ENCODE measurements around the gene SNRPA1. TPM values are rescaled to one million over a fixed set of nuclear protein-coding genes. Genes with fewer than 3 reads are reported as not detected.
A peak's percentile ranks its signal among the peaks of the same experiment; 100 is the strongest.
"Not testable (repeated sequence)": the region's sequence is repeated elsewhere in the genome, so short reads cannot be mapped to it uniquely, and the experiment has no call there.

The SNRPA1 gene
- polyA plus RNA-seq (ENCODE audit: insufficient read length in 3 of 3): 10 to 100 TPM; 57.3 to 63.6 (median 61.5) TPM

- peak; percentile 72 to 91 (median 85) for DNase-seq (ENCODE audit: low read depth in 3 of 3, low spot score in 2 of 3)
Observed at GRCh38 chr15:101294731-101295606, at the start of gene SNRPA1. TSS of gene SNRPA1 (minus strand) at chr15:101295248. CDS start at chr15:101295178, 70 bp downstream.

GRCh38 chr15:101342056-101342455 is 47.0 kb upstream of the SNRPA1 start:
- DNase-seq (ENCODE audit: low read depth in 3 of 3, low spot score in 2 of 3): no peak

- no peak for DNase-seq (ENCODE audit: low read depth in 3 of 3, low spot score in 2 of 3)
Observed at GRCh38 chr15:101338502-101339057, 43.5 kb upstream of the SNRPA1 start.

- DNase-seq (ENCODE audit: low read depth in 3 of 3, low spot score in 2 of 3): no peak
Observed at GRCh38 chr15:101337976-101338375, 42.9 kb upstream of the SNRPA1 start.

- DNase-seq (ENCODE audit: low read depth in 3 of 3, low spot score in 2 of 3): not testable (repeated sequence)
Observed at GRCh38 chr15:101333907-101334789, 39.1 kb upstream of the SNRPA1 start.

GRCh38 chr15:101332061-101332467 is 37.0 kb upstream of the SNRPA1 start:
- no peak for DNase-seq (ENCODE audit: low read depth in 3 of 3, low spot score in 2 of 3)

GRCh38 chr15:101329867-101330380 is 34.9 kb upstream of the SNRPA1 start:
- no peak for DNase-seq (ENCODE audit: low read depth in 3 of 3, low spot score in 2 of 3)

GRCh38 chr15:101329309-101329863 is 34.3 kb upstream of the SNRPA1 start:
- no peak for DNase-seq (ENCODE audit: low read depth in 3 of 3, low spot score in 2 of 3)

- DNase-seq (ENCODE audit: low read depth in 3 of 3, low spot score in 2 of 3): no peak
Observed at GRCh38 chr15:101328001-101328400, 33.0 kb upstream of the SNRPA1 start.

- no peak for DNase-seq (ENCODE audit: low read depth in 3 of 3, low spot score in 2 of 3)
Observed at GRCh38 chr15:101327147-101327740, 32.2 kb upstream of the SNRPA1 start.

- DNase-seq (ENCODE audit: low read depth in 3 of 3, low spot score in 2 of 3): no peak
Observed at GRCh38 chr15:101326462-101327146, 31.6 kb upstream of the SNRPA1 start.

GRCh38 chr15:101326026-101326315 is 30.9 kb upstream of the SNRPA1 start:
- DNase-seq (ENCODE audit: low read depth in 3 of 3, low spot score in 2 of 3): no peak

- no peak for DNase-seq (ENCODE audit: low read depth in 3 of 3, low spot score in 2 of 3)
Observed at GRCh38 chr15:101325263-101326025, 30.4 kb upstream of the SNRPA1 start.

GRCh38 chr15:101324524-101325177 is 29.6 kb upstream of the SNRPA1 start:
- DNase-seq (ENCODE audit: low read depth in 3 of 3, low spot score in 2 of 3): no peak

- DNase-seq (ENCODE audit: low read depth in 3 of 3, low spot score in 2 of 3): no peak
Observed at GRCh38 chr15:101323793-101324523, 28.9 kb upstream of the SNRPA1 start.

GRCh38 chr15:101322854-101323477 is 27.9 kb upstream of the SNRPA1 start:
- no peak for DNase-seq (ENCODE audit: low read depth in 3 of 3, low spot score in 2 of 3)

GRCh38 chr15:101322016-101322695 is 27.1 kb upstream of the SNRPA1 start:
- DNase-seq (ENCODE audit: low read depth in 3 of 3, low spot score in 2 of 3): no peak
